GM12878 (cell line): ENCODE measurements around the gene MRPS16. TPM values are rescaled to one million over a fixed set of nuclear protein-coding genes. Genes with fewer than 3 reads are reported as not detected.

ENCODE experiments used
- polyA plus RNA-seq, 11 experiments: library from polyadenylated mRNA; depleted of rRNA in 4 of 11; unstranded in 6 of 11; stranded (reverse) in 5 of 11; fragments of >200 nt; fragmentation: Nextera tagmentation in 4 of 11; fragmentation: Illumina TruSeq in 1 of 11; extraction: Ambion mirVana in 4 of 11; extraction: Trizol in 1 of 11; gene quantifications; 1 replicate in 1 of 11; 2 replicates in 10 of 11; pipeline versions ENCODE4 v1.2.1 to v1.2.3, GENCODE V29; 2011 to 2016; ENCODE audit warnings: inconsistent platforms in 2 of 11, missing spikeins in 2 of 11, low read depth in 1 of 11
- total RNA-seq, 4 experiments: library from RNA; depleted of rRNA in 3 of 4; stranded (reverse); fragments of >200 nt in 3 of 4; fragmentation: Illumina TruSeq in 1 of 4; extraction: Trizol in 1 of 4; gene quantifications; 2 replicates each; pipeline versions ENCODE4 v1.2.1 to v1.2.3, GENCODE V29; 2013 to 2021
- TF ChIP-seq, protein P1 (sequence below): fragments of 450-650 bp; IDR thresholded peaks from 2 replicates; pipeline ENCODE4 v1.6.1; 2017; ENCODE audit warnings: mild to moderate bottlenecking, moderate library complexity
- TF ChIP-seq, protein P2 (sequence below): fragments of 150-350 bp; IDR thresholded peaks from 2 replicates; pipeline ENCODE4 v1.6.1; 2016; ENCODE audit warnings: low read depth, low read length
- TF ChIP-seq, protein P3 (sequence below): fragments of 450-650 bp; IDR thresholded peaks from 2 replicates; pipeline ENCODE4 v1.6.1; 2016; ENCODE audit warnings: mild to moderate bottlenecking, moderate library complexity, borderline replicate concordance
- TF ChIP-seq, protein P4 (sequence below): fragments of 450-650 bp; formaldehyde crosslinking; IDR thresholded peaks from 2 replicates; pipeline ENCODE4 v1.4.0; 2020; ENCODE audit warnings: mild to moderate bottlenecking, moderate library complexity

MRPS16 gene
- total and polyA plus RNA-seq, 10 of the 15 experiments (the other 5 are each of a cell fraction or from before 2014, with no cell fraction given), result 43.4 to 285 (median 103) TPM

DNA sequence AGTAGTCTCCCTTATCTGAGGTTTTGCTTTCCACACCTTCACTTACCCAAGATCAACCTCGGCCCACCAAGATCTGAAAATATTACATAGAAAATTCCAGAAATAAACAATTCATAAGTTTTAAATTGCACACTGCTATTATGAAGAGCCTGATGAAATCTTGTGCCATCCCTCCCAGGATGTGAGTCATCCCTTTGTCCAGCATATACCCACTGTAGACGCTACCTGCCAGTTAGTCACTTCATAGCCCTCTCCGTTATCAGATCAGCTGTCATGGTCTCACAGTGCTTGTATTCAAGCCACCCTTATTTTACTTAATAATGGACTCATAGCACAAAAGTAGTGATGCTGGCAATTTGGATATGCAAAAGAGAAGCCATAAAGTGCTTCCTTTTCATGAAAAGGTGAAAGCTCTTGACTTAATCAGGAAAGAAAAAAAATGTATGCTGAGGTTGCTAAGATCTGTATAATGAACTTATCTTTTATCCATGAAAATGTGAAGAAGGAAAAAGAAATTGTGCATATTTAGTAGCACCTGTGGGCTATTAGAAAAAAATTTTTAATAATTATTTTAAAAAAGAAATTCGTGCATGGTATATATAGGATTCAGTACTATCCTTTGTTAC, 9.8 kb upstream of the MRPS16 start (continued):
- TF ChIP-seq, protein P1, sequence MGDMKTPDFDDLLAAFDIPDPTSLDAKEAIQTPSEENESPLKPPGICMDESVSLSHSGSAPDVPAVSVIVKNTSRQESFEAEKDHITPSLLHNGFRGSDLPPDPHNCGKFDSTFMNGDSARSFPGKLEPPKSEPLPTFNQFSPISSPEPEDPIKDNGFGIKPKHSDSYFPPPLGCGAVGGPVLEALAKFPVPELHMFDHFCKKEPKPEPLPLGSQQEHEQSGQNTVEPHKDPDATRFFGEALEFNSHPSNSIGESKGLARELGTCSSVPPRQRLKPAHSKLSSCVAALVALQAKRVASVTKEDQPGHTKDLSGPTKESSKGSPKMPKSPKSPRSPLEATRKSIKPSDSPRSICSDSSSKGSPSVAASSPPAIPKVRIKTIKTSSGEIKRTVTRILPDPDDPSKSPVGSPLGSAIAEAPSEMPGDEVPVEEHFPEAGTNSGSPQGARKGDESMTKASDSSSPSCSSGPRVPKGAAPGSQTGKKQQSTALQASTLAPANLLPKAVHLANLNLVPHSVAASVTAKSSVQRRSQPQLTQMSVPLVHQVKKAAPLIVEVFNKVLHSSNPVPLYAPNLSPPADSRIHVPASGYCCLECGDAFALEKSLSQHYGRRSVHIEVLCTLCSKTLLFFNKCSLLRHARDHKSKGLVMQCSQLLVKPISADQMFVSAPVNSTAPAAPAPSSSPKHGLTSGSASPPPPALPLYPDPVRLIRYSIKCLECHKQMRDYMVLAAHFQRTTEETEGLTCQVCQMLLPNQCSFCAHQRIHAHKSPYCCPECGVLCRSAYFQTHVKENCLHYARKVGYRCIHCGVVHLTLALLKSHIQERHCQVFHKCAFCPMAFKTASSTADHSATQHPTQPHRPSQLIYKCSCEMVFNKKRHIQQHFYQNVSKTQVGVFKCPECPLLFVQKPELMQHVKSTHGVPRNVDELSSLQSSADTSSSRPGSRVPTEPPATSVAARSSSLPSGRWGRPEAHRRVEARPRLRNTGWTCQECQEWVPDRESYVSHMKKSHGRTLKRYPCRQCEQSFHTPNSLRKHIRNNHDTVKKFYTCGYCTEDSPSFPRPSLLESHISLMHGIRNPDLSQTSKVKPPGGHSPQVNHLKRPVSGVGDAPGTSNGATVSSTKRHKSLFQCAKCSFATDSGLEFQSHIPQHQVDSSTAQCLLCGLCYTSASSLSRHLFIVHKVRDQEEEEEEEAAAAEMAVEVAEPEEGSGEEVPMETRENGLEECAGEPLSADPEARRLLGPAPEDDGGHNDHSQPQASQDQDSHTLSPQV, result no peak
- TF ChIP-seq, protein P2, sequence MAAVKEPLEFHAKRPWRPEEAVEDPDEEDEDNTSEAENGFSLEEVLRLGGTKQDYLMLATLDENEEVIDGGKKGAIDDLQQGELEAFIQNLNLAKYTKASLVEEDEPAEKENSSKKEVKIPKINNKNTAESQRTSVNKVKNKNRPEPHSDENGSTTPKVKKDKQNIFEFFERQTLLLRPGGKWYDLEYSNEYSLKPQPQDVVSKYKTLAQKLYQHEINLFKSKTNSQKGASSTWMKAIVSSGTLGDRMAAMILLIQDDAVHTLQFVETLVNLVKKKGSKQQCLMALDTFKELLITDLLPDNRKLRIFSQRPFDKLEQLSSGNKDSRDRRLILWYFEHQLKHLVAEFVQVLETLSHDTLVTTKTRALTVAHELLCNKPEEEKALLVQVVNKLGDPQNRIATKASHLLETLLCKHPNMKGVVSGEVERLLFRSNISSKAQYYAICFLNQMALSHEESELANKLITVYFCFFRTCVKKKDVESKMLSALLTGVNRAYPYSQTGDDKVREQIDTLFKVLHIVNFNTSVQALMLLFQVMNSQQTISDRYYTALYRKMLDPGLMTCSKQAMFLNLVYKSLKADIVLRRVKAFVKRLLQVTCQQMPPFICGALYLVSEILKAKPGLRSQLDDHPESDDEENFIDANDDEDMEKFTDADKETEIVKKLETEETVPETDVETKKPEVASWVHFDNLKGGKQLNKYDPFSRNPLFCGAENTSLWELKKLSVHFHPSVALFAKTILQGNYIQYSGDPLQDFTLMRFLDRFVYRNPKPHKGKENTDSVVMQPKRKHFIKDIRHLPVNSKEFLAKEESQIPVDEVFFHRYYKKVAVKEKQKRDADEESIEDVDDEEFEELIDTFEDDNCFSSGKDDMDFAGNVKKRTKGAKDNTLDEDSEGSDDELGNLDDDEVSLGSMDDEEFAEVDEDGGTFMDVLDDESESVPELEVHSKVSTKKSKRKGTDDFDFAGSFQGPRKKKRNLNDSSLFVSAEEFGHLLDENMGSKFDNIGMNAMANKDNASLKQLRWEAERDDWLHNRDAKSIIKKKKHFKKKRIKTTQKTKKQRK, result no peak
- TF ChIP-seq, protein P3, sequence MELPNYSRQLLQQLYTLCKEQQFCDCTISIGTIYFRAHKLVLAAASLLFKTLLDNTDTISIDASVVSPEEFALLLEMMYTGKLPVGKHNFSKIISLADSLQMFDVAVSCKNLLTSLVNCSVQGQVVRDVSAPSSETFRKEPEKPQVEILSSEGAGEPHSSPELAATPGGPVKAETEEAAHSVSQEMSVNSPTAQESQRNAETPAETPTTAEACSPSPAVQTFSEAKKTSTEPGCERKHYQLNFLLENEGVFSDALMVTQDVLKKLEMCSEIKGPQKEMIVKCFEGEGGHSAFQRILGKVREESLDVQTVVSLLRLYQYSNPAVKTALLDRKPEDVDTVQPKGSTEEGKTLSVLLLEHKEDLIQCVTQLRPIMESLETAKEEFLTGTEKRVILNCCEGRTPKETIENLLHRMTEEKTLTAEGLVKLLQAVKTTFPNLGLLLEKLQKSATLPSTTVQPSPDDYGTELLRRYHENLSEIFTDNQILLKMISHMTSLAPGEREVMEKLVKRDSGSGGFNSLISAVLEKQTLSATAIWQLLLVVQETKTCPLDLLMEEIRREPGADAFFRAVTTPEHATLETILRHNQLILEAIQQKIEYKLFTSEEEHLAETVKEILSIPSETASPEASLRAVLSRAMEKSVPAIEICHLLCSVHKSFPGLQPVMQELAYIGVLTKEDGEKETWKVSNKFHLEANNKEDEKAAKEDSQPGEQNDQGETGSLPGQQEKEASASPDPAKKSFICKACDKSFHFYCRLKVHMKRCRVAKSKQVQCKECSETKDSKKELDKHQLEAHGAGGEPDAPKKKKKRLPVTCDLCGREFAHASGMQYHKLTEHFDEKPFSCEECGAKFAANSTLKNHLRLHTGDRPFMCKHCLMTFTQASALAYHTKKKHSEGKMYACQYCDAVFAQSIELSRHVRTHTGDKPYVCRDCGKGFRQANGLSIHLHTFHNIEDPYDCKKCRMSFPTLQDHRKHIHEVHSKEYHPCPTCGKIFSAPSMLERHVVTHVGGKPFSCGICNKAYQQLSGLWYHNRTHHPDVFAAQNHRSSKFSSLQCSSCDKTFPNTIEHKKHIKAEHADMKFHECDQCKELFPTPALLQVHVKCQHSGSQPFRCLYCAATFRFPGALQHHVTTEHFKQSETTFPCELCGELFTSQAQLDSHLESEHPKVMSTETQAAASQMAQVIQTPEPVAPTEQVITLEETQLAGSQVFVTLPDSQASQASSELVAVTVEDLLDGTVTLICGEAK, result no peak
- TF ChIP-seq, protein P4, sequence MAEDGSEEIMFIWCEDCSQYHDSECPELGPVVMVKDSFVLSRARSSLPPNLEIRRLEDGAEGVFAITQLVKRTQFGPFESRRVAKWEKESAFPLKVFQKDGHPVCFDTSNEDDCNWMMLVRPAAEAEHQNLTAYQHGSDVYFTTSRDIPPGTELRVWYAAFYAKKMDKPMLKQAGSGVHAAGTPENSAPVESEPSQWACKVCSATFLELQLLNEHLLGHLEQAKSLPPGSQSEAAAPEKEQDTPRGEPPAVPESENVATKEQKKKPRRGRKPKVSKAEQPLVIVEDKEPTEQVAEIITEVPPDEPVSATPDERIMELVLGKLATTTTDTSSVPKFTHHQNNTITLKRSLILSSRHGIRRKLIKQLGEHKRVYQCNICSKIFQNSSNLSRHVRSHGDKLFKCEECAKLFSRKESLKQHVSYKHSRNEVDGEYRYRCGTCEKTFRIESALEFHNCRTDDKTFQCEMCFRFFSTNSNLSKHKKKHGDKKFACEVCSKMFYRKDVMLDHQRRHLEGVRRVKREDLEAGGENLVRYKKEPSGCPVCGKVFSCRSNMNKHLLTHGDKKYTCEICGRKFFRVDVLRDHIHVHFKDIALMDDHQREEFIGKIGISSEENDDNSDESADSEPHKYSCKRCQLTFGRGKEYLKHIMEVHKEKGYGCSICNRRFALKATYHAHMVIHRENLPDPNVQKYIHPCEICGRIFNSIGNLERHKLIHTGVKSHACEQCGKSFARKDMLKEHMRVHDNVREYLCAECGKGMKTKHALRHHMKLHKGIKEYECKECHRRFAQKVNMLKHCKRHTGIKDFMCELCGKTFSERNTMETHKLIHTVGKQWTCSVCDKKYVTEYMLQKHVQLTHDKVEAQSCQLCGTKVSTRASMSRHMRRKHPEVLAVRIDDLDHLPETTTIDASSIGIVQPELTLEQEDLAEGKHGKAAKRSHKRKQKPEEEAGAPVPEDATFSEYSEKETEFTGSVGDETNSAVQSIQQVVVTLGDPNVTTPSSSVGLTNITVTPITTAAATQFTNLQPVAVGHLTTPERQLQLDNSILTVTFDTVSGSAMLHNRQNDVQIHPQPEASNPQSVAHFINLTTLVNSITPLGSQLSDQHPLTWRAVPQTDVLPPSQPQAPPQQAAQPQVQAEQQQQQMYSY (CRISPR knock-in tag), result no peak
